Activated gamma-delta T cell treated with Interleukin-2 at 50 U/mL for 16 hours (primary cell): ENCODE measurements around the gene PRSS3.
"Not testable (repeated sequence)": the region's sequence is repeated elsewhere in the genome, so short reads cannot be mapped to it uniquely, and the experiment has no call there.

Source experiments
- DNase-seq: peaks from one replicate; pipeline ENCODE4 v3.0.0-alpha.2; 2020

The PRSS3 gene

DNA sequence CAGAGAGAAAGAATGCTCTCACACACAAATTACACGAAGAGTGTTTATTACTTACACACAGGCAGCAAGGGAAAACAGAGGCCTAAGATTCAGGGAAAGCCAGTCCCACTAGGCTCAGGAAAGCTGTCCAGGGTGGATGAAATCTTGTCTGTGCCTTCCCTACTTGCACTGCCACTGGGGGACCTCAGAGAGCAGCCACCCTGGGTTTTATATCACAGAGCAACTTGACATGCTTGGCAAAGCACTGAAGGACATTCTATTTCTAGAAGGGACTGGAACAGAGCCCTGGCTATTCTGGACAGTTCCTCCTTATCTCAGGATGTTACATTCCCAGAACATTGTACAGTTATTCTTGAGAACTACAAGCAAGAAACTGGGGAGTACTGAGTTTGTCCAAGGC, 7.5 kb upstream of the PRSS3 start:
- DNase-seq, result no peak

DNA sequence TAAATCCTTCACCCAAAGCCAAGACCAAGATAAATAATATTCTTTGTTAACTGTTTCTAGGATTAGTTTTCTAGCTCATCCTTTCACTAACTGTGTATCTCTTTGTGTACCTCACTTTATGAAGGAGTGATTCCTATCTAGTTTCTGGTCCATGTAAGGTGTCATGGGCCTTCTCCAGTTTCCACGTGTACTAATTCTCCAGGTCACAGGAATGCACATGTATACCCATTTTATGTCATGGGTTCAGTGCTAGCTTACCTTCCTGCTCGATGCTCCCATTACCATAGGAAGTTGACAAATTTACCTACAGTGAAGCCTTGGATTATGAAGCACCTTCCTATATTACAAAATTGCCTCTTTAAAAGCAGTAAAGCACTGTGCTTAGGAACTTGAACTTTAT, 5.9 kb upstream of the PRSS3 start:
- DNase-seq, result not testable (repeated sequence)

DNA sequence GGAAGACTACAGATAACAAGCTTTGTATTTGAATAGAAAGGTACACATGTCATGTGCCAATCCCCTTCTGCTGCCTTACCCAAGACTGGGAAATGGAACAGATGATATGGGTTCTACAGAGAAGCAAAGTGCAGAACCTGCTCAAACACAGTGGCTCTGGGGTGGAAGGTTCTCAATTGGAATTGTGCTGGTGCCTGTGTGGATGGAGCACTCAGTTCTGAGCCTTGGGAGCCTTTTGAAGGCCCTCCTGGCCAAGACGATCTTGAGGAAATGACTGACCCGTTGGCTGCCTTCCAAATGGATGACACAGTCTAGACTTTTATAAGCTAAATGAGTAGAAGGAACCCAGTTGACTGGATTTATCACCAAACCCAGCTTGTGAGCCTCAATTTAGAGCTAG, 4.2 kb upstream of the PRSS3 start:
- no peak for DNase-seq

- not testable (repeated sequence) for DNase-seq
Measured at GRCh38 chr9:33793496-33793895, 1.9 kb upstream of the PRSS3 start.

GRCh38 chr9:33794560-33794959, 801 bp upstream of the PRSS3 start:
- DNase-seq, result no peak

DNA sequence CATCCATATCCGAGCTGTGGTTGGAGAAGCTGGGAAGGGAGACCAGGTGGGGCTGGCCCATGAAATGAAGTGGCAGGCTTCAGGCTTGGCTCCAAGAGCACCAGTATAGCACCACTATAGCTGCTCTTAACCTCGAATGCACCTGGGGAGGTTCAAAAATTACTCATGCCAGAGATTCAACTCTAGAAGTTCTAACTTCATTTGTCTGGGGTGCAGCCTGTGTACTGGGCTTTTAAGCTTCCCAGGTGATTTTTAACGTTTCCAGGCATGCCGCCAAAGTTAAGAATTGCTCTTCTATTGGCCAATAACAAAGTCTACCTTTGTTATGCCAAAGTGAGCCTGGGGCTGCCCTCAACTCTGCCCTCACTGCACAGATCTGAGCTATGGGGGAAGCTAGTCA, 458 bp downstream of the PRSS3 start:
- no peak for DNase-seq

- DNase-seq, result not testable (repeated sequence)
Measured at GRCh38 chr9:33796679-33797078, 1.3 kb downstream of the PRSS3 start.

DNA sequence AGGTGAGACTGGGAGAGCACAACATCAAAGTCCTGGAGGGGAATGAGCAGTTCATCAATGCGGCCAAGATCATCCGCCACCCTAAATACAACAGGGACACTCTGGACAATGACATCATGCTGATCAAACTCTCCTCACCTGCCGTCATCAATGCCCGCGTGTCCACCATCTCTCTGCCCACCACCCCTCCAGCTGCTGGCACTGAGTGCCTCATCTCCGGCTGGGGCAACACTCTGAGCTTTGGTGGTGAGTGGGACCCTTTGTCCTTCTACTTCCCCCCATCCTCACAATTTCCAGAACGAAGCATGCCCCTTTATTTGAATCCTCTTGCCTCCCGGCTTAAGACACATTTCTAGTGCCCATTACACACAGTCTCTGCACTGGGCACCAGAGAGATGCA, 2.5 kb downstream of the PRSS3 start:
- DNase-seq, result no peak

- no peak for DNase-seq
Measured at GRCh38 chr9:33798545-33798944, 3.2 kb downstream of the PRSS3 start.

GRCh38 chr9:33799928-33800704, 4.8 kb downstream of the PRSS3 start:
- DNase-seq, result no peak

DNA sequence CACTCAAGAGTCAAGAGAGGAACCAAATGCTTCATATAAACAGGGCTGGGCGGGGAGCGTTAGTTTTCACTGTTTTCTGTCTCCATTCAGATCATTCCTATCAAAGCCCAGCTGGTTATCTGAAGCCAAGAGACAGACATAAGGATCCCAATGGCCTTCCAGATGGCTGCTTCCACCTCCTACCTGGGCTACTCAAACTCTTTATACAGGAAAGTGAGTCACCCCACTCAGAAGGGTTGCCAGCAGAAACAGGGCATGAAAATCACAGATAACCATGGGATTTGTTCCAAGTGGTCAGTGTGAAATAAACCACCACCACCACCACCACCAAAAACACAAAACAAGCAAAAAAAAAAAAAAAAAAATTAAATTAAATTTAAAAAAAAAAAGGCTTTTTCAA, 5.5 kb downstream of the PRSS3 start:
- DNase-seq, result no peak

DNA sequence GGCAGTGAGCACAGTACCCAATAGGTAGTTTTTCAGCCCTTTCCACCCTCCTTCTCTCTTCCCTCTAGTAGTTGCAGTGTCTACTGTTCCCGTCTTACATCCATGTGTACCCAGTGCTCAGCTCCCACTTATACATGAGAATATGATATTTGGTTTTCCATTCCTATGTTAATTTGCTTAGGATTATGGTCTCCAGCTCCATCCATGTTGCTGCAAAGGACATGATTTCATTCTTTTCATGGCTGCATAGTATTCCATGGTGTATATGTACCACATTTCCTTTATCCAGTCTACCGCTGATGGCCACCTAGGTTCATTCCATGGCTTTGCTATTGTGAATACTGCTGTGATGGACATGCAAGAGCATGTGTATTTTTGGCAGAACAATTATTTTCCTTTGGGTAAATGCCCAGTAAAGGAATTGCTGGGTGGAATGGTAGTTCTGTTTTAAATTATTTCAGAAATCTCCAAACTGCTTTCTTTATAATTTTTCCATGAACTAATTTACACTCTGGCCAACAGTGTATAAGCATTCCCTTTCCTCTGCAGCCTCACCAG, 6.7 kb downstream of the PRSS3 start:
- DNase-seq, result not testable (repeated sequence)

- DNase-seq, result not testable (repeated sequence)
Measured at GRCh38 chr9:33804196-33804595, 8.8 kb downstream of the PRSS3 start.

- DNase-seq, result not testable (repeated sequence)
Measured at GRCh38 chr9:33807156-33807555, 11.8 kb downstream of the PRSS3 start.

- not testable (repeated sequence) for DNase-seq
Measured at GRCh38 chr9:33808979-33809322, 13.6 kb downstream of the PRSS3 start.

DNA sequence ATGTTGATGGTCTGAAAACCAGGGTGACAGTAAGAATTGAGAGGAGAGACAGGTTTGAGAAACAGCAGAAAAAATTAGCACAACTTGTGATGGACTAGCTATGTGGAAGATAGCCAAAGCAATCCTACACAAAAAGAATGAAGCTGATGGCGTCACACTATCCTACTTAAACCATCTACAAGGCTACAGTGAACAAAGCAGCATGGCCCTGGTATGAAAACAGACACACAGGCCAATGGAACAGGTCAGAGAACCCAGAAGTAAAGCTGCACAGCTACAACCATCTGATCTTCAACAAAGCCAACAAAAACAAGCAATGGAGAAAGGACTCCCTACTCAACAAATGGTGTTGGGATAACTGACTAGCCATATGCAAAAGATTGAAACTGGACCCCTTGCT, 14.1 kb downstream of the PRSS3 start:
- no peak for DNase-seq

DNA sequence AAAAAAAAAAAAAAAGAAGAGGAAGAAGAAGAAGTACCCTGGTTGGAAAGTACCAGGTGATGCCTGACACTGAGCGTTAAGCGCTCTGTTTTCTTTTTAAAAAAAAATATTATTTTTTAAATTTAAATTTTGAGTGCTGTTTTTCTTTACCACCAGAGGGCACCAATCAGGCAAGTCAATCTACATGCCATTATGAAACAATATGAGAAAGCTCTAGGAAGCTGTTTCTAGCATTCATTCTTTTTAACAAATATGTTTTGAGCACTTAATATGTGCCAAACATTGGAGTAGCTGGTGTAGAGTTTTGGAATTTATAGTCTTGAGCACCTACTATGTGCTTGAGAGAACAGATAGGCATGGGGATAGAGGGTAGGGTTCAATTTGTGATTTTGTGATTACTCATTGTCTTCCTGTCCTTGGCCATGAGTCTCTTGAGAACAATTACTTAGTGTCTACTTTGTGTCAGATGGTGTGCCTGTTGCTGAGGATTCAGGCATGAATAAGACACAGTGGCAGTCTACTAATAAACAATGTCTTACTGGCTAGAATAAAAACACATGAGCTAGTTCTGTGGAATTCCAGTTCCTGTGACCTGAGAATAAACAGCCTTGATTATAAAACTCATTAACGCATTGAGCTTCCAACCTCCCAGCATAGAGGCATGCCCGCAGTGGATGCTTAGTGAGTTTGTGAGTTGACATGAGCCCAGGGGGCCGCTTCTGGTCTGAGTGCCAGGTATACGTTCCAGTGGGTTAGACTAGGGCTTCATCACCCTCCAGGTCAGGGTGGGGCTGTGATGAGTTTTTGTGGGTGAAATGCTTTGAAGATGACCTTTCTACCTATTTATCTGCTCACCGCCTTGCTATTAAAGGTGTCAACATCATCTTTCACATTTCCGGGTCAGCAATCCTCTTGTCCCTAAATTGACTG, 18.6 kb downstream of the PRSS3 start:
- no peak for DNase-seq

DNA sequence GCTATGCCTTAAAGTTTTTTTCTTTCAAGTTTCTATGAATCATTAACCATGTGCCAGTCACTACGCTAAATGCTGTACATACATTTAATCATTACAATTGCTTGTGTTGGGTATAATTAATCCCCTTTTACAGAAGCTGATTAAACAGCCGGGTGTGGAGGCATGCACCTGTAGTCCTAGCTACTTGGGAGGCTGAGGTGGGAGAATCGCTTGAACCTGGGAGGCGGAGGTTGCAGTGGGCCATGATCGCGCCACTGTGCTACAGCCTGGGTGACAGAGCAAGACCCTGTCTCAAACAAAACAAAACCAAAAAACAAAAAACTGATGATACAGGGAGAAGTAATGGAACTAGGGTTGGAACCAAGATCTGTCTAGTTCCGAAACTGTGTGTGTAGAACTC, 20.4 kb downstream of the PRSS3 start:
- no peak for DNase-seq

GRCh38 chr9:33816327-33817252, 21.2 kb downstream of the PRSS3 start, which contains the start of gene UBE2R2:
Gene UBE2R2, plus strand, starts transcription at chr9:33817160. Its CDS starts 598 bp downstream, at chr9:33817758.
- DNase-seq, result peak; percentile 89

DNA sequence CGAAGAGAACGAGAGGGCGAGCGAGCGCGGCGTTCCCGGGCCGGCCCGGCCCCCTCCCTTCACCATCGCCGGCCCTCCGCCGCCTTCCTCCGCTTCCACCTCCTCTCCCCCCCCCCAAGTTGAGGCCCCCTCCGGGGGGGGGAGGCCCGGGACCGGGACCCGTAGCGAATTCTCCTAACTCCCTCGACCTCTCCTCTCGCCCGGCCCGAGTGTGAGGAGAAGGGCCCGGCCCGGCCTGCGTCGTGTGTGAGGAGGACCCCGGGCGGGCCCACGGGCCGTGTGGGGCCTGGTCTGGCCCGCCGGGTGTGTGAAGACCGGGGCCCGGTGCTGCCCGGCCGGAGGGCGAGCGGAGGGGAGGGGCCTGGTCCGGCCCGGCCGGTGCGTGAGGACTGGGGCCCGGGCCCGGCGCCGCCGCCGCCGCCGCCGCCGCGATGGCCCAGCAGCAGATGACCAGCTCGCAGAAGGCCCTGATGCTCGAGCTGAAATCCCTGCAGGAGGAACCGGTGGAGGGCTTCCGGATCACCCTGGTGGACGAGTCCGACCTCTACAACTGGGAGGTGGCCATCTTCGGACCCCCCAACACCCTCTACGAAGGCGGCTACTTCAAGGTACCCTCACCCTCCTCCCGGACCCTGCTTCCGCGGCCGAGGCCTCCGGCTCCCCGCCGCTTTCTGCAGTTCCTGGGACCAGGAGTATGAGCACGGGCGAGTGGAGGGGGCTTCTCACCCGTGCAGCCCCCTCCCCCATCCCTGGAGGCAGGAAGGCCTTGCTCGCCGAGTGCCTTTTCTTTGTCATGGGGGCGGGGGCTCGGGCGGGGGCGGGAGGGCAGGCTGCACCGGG, 22.2 kb downstream of the PRSS3 start:
- peak; percentile 43 for DNase-seq

DNA sequence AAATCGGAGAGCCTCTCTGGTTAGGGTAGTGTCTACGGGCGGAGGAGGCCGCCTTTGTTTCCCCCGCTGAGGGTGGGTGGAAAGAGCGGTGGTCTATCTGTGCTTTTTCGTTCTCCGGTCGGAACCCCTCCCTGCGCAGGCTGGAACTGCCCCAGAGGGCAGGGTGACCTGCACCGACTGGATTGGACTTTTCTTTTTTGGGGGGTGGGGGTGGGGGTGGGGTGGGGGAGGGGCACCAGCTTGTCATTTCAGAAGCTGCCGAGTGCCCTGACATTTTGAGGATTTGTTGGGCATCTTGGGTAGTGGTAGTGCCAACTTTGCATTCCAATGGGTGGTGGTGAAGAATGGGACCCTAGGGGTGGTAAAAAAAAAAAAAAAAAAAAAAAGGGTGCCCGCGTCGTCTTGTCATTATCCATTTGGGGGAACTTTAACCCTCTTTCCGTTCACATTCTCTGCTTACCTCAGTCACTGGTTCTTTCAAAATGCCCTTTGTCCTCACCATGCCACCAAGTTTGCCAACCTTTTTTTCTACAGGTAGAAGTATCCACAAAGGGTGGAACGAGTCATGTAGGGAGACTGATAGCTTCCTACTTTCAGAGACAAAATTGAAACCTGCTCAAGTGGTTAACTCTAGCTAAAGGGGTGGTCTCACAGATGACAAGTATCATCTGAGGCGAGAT, 22.9 kb downstream of the PRSS3 start:
- no peak for DNase-seq
